IPS DF 4.7 (cell line): ENCODE results near the gene KCNA1.

Experiments
- DNase-seq: peaks from one replicate; pipeline ENCODE4 v3.0.0-alpha.2; 2013; ENCODE audit warnings: low spot score; ENCODE audit errors: extremely low read depth

Gene KCNA1

GRCh38 chr12:4910502-4911315 is 1.0 kb downstream of the KCNA1 start:
- no peak for DNase-seq

DNA sequence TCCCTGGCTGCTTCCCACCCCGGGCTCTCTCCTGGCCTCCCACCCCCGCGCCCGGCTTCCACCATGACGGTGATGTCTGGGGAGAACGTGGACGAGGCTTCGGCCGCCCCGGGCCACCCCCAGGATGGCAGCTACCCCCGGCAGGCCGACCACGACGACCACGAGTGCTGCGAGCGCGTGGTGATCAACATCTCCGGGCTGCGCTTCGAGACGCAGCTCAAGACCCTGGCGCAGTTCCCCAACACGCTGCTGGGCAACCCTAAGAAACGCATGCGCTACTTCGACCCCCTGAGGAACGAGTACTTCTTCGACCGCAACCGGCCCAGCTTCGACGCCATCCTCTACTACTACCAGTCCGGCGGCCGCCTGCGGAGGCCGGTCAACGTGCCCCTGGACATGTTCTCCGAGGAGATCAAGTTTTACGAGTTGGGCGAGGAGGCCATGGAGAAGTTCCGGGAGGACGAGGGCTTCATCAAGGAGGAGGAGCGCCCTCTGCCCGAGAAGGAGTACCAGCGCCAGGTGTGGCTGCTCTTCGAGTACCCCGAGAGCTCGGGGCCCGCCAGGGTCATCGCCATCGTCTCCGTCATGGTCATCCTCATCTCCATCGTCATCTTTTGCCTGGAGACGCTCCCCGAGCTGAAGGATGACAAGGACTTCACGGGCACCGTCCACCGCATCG is 1.8 kb downstream of the KCNA1 start:
- no peak for DNase-seq

DNA sequence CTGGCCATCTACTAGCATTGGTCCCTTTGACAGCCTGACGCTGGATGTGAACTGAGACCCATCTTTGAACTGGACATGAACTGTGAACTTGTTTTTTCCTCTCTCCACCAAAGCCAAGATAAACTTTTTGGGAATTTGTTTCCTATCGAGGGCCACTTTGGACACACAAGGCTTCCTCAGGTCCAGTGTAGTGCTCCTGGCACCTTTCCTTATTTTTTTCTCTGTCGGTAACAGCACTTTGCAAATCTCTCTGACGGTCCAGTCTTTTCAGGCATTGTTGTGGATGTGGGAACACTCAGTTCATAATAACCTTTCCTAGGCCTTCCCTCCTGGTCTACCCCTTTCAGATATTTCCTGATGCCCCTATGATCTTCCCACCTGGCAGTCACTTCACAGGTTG is 5.0 kb downstream of the KCNA1 start:
- DNase-seq: no peak

- no peak for DNase-seq
Observed at GRCh38 chr12:4915752-4916151, 6.0 kb downstream of the KCNA1 start.

DNA sequence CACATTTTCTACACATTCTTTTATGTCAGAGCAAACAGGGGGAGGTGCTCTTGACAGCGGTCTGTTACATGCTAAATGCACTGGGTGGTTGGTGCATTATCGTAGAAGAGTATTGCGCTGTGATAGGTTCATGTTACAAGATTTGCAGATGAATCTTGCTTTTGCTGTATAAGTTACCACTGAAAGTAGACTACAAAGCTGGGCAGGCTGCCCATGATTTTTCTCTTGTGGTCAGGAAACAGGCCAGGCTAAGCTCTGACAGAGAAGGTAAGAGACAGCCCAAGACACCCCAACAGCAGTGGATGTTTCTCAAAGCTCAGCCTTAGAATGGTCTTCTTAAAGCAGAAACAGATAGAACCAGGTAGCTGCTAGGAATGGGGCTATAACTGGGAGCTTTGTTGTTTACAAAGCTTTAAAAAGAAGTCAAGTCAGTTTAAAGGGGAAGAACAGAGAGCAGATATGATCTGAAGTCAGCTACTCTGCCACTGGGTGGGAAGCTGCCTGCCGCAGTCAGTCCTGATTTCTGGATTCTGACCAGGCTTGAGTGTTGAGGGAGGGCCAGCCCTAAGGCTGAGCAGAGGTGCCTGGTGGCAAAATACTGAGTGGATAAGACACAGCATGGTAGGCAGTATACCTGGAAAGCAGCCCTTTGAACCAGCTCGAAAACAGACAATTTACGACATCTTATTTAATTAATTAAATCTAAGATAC is 9.4 kb downstream of the KCNA1 start:
- no peak for DNase-seq

DNA sequence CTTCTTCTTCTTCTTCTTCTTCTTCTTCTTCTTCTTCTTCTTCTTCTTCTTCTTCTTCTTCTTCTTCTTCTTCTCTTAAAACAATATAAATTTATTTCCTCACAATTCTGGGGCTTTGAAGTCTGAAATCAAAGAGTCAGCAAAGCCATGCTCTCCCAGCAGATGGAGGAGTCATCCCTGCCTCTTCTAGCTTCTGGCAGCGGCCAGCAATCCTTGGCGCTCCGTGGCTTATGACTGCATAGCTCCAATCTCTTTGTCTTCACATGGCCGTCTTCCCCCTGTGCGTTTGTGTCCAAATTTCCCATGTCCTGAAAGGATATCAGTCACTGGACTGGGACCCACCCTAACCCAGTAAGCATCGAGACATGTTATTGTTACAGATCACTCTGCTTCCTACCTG is 22.9 kb downstream of the KCNA1 start:
- DNase-seq: no peak

- no peak for DNase-seq
Observed at GRCh38 chr12:4933411-4933810, 23.7 kb downstream of the KCNA1 start.

DNA sequence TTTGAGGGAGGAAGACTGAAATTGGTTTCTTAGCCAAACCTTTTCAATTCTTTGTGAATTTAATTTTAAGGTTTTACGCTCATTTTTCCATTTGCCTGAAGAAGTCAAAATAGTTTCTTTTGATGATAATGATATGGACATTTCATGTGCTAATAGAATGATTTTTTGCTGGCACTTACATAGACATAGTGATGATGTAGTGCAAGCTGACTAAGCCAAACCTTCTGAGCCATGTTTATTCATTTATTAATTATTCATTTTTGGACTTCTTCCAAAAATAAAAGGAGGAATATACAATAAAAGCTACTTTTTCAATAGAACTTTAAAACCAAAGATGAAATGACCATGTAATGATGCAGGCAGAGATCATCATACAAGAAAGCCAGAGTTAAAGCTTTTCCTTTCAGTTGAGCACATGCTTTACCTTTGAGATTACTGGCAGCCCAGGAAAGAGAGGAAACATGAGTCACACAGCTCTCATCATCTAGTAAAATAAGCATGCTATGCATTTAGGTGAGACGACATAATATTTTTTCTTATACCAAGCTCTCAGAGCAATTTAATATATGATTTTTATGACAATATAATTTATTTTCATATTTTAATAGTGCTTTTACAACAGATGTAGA is 24.8 kb downstream of the KCNA1 start:
- no peak for DNase-seq

- no peak for DNase-seq
Observed at GRCh38 chr12:4938900-4939299, 29.2 kb downstream of the KCNA1 start.

DNA sequence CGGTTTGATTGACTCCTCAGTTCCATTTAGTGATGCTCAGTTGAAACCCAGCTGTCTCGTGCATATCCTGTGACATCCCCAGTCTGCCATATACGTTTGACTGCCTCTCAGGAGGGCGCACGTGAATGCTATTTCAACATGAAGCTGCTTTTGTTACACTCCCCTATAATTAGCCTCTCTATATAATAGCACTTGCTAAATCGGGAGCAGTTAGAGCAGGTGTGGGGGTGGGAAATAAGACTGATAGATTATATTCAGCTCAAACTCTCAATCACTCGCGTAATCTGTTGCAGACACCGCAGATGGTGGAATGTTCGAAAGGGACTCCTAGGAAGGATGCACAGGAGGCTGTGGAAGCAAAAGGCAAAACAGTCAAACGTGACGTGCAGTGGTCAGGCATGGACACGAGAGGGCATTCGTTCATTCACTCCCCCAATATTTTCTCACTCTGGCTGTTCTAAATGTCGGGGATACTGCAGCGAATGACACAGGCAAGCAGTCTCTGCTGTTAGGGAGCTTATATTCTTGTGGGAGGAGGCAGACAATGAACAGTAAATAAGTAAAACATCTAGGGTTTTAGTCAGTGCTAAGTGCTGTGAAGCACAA is 29.8 kb downstream of the KCNA1 start:
- no peak for DNase-seq

DNA sequence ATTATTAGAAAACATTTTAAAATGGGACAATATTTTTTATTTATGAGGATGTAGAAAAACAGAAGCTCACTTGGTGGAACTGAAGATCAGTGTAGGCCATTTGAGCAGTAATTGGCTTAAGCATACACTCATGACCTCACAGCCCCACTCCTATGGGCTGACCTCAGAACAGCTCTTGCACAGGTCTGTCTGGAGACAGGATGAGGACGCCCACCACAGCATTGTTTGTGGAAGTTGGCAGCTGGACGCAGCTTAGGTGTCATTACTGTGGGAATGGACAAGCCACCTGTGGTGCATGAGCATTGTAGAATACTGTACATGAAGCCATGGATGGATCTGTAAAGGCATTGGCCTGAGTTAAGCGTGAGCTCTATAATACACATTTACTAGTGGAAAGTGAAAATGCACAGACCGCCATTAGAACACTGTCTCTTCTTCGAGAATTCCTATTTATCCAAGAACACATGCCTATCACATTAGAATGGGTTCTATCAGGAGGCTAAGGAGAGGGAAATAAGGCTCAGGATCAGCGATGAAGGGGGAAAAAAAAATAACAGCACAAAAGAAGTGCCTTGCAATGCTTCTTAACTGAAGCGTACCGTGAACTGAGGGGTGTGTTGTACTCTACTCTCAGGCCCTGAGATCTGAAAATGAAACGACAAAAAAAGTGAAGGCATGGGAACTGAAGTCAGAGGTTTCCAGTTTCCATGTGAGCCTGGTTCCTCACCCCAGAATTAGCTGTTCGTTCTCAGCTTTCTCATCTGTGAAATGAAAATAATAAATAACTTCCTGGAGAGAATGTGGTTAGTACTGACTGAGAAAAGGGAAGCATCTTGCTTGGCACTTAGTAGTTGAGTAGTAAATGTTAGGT is 33.6 kb downstream of the KCNA1 start:
- DNase-seq: no peak

GRCh38 chr12:4943938-4944284 is 34.2 kb downstream of the KCNA1 start:
- no peak for DNase-seq

GRCh38 chr12:4947253-4947652 is 37.5 kb downstream of the KCNA1 start:
- no peak for DNase-seq

GRCh38 chr12:4951083-4951482 is 41.4 kb downstream of the KCNA1 start:
- no peak for DNase-seq

DNA sequence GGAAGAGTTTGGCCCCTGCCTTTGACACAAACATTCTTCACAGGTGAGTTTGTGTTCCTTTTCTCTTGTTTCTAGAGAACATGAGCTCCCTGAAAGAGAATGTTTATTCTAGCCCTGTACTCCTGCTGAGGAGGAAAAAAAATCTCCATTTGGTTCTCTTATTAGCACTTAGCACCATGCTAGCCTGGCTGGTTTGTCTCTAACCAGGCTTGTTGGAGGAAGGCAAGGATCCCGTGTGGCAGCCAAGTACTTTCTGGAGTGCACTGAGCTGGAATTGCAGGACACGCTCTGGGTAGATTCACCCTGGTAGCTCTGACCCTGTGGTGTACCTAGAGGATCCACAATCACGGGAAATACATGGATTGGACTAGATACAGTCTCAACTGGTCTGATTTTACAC is 41.9 kb downstream of the KCNA1 start:
- DNase-seq: no peak

- DNase-seq: no peak
Observed at GRCh38 chr12:4954621-4955354, 45.1 kb downstream of the KCNA1 start.

- no peak for DNase-seq
Observed at GRCh38 chr12:4956054-4956453, 46.3 kb downstream of the KCNA1 start.

- DNase-seq: no peak
Observed at GRCh38 chr12:4956968-4957367, 47.3 kb downstream of the KCNA1 start.

DNA sequence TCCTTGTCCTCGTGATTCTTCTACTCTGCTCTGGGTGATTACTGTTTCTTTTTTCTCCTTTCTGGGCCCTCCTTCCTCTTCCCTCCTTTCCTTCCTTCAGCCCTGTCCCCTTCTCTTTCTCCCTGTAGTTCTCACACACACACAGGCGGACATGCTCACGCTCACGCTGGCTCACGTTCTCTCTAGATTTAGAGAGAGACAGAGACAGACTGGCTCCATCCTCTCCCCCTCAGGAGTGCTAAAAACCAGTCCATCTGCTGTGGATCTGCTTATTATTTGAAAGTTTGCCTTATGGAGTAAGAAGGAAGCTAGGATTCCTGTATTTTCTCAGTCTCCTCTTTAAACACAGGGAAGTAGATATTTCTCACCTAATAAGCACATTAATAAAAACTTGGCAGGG is 48.1 kb downstream of the KCNA1 start:
- no peak for DNase-seq
